Neural crest cell (in vitro differentiated cells): ENCODE results near the gene RASGRP2. TPM values are rescaled to one million over a fixed set of nuclear protein-coding genes. Genes with fewer than 3 reads are reported as not detected.

Source experiments
- DNase-seq: peaks from one replicate; pipeline ENCODE4 v3.0.0; 2021; ENCODE audit warnings: low read depth, mixed read lengths, low spot score
- H3K27ac Mint-ChIP-seq: one replicate; pipeline ENCODE4 v1.8.0; 2021; ENCODE audit warnings: mild to moderate bottlenecking, mixed read lengths; ENCODE audit not compliant: unreplicated experiment
- H3K27me3 Mint-ChIP-seq: 2 replicates; pipeline ENCODE4 v1.8.0; 2021; ENCODE audit warnings: low read depth, mild to moderate bottlenecking, mixed read lengths
- H3K36me3 Mint-ChIP-seq: 2 replicates; pipeline ENCODE4 v1.8.0; 2021; ENCODE audit warnings: low read depth, mild to moderate bottlenecking, mixed read lengths
- H3K4me1 Mint-ChIP-seq: 2 replicates; pipeline ENCODE4 v1.8.0; 2021; ENCODE audit warnings: mixed read lengths
- H3K4me3 Mint-ChIP-seq: one replicate; pipeline ENCODE4 v1.8.0; 2021; ENCODE audit warnings: mild to moderate bottlenecking, mixed read lengths
- H3K9me3 Mint-ChIP-seq: 2 replicates; pipeline ENCODE4 v1.8.0; 2021; ENCODE audit warnings: mixed read lengths
- CTCF ChIP-seq: fragments of 200-600 bp; sonication (generic); conservative IDR thresholded peaks from 2 replicates; pipeline ENCODE4 v1.5.0; 2021; ENCODE audit warnings: antibody characterized with exemption, mild to moderate bottlenecking
- total RNA-seq: library from RNA; stranded (reverse); gene quantifications from 2 replicates; pipeline ENCODE4 v1.2.1, GENCODE V29; 2021

RASGRP2 gene
- total RNA-seq, 1 donor from 2014 or later: 0.93 TPM

GRCh38 chr11:64677441-64678023 is 66.4 kb downstream of the RASGRP2 start:
- H3K9me3 Mint-ChIP-seq: no peaks in the 10 kb centered on the region
- peaks cover 58% of the 10 kb centered on the region for H3K27me3 Mint-ChIP-seq
- DNase-seq: no peak
- TF ChIP-seq CTCF: no peak
- no peak overlapping the region for H3K4me3 Mint-ChIP-seq
- no peaks in the 10 kb centered on the region for H3K36me3 Mint-ChIP-seq
- H3K4me1 Mint-ChIP-seq: peaks cover 22% of the 10 kb centered on the region
- H3K27ac Mint-ChIP-seq: no peak overlapping the region

Other genes starting within 250 kb of the RASGRP2 start
- 0.21 TPM in 1 of 2 replicates, not detected in the other for gene SLC22A11, start 188.2 kb downstream of the RASGRP2 start, total RNA-seq
- not detected in 2 replicates for gene SLC22A12, start 152.9 kb downstream of the RASGRP2 start, total RNA-seq
- gene NRXN2, start 20.9 kb downstream of the RASGRP2 start, total RNA-seq: 8.5 and 10.0 TPM in 2 replicates
- gene PYGM, start 15.8 kb upstream of the RASGRP2 start, total RNA-seq: 1.2 TPM in 2 replicates
- 578 and 592 TPM in 2 replicates for gene SF1, start 34.4 kb upstream of the RASGRP2 start, total RNA-seq
- 13.1 and 14.6 TPM in 2 replicates for gene MAP4K2, start 59.1 kb upstream of the RASGRP2 start, total RNA-seq
- gene MEN1, start 66.4 kb upstream of the RASGRP2 start, total RNA-seq: 54.8 and 57.9 TPM in 2 replicates
- gene CDC42BPG, start 100.5 kb upstream of the RASGRP2 start, total RNA-seq: 3.0 and 3.5 TPM in 2 replicates
- 74.2 and 77.2 TPM in 2 replicates for gene EHD1, start 134.5 kb upstream of the RASGRP2 start, total RNA-seq
- 24.1 and 24.8 TPM in 2 replicates for gene ATG2A, start 173.1 kb upstream of the RASGRP2 start, total RNA-seq
- 13.4 and 16.5 TPM in 2 replicates for gene PPP2R5B, start 180.5 kb upstream of the RASGRP2 start, total RNA-seq
- gene GPHA2, start 191.8 kb upstream of the RASGRP2 start, total RNA-seq: not detected in 2 replicates
- not detected in 2 replicates for gene MAJIN, start 228.0 kb upstream of the RASGRP2 start, total RNA-seq